Psoas muscle (tissue), 8 donors: ENCODE results near the gene ELN. TPM values are rescaled to one million over a fixed set of nuclear protein-coding genes. Genes with fewer than 3 reads are reported as not detected.

Experiments
- ATAC-seq, 4 donors: fragments of 200-7000 bp; cut with Tn5 transposase; one replicate each; pipeline ENCODE4 v1.9.1; 2020; ENCODE audit warnings: moderate library complexity in 3 of 4, mild to moderate bottlenecking in 2 of 4
- DNase-seq, 2 donors: peaks; one replicate each; pipeline ENCODE4 v3.0.0-alpha.2; 2020
- H3K27ac ChIP-seq: fragments of 200-600 bp; one replicate; pipeline ENCODE4 v1.8.0; 2022
- H3K27me3 ChIP-seq, 3 donors: fragments of 200-600 bp in 1 of 3; one replicate each; pipeline versions ENCODE4 v1.6.1 to v1.8.0; 2013 to 2022; ENCODE audit warnings: low read length in 2 of 3, mild to moderate bottlenecking in 2 of 3, moderate library complexity in 1 of 3; ENCODE audit not compliant: insufficient read depth in 3 of 3
- H3K36me3 ChIP-seq, 2 donors: fragments of 200-600 bp in 1 of 2; one replicate each; pipeline versions ENCODE4 v1.6.1 to v1.8.0; 2013 to 2022; ENCODE audit warnings: low read depth in 1 of 2, mild to moderate bottlenecking in 1 of 2, moderate library complexity in 1 of 2; ENCODE audit not compliant: insufficient read depth in 1 of 2
- H3K4me1 ChIP-seq: fragments of 200-600 bp; one replicate; pipeline ENCODE4 v1.8.0; 2022
- H3K4me3 ChIP-seq: fragments of 200-600 bp; one replicate; pipeline ENCODE4 v1.8.0; 2022; ENCODE audit warnings: mild to moderate bottlenecking
- H3K9me3 ChIP-seq: fragments of 200-600 bp; one replicate; pipeline ENCODE4 v1.8.0; 2022
- CTCF ChIP-seq: fragments of 200-600 bp; IDR thresholded peaks from one replicate; pipeline ENCODE4 v1.8.0; 2022; ENCODE audit warnings: antibody characterized with exemption
- WGBS, 3 donors: extraction: QIAGEN DNeasy Blood & Tissue Kit; methylation state at CpG; one replicate each; pipeline versions ENCODE4 v1.1.6 to v1.1.7; 2013; 5-methylcytosine and 5-hydroxymethylcytosine counted together
- intact Hi-C, 2 donors: fragments of 100-400 bp; cut with DNase I; formaldehyde crosslinking; loops; one replicate each; pipeline versions ENCODE4 v1.11.0 to v1.14.2; 2022
- polyA plus RNA-seq, 3 donors: library from polyadenylated mRNA; stranded (reverse); fragments of 200-250 nt; gene quantifications; one replicate each; pipeline ENCODE4 v1.2.3, GENCODE V29; 2013
- total RNA-seq, 4 donors: library from RNA; stranded (reverse); fragmentation: NEBNext Ultra II Directional in 2 of 4; extraction: Animal tissue kit (Norgen Biotek cat#: 25700) in 2 of 4; gene quantifications; one replicate each; pipeline versions ENCODE4 v1.2.1 to v1.2.4, GENCODE V29; 2021 to 2023
- donor health status: healthy with polysubstance abuse.
- donor health status: DM: no; HTN: no; CAD: no; lungs with moderate emphysema.
- donor health status: Bipolar disorder and iron deficiency.
- donor health status: healthy.
- donor health status: DM: yes; HTN: yes; CAD: no.
- donor health status: DM: no; HTN: no; CAD: no.
- donor health status: DM: no; HTN: no; CAD: no.
- donor health status: DM: yes; HTN: yes; CAD: no.

The ELN gene
- total and polyA plus RNA-seq, 7 donors = 10.6 to 41.1 (median 16.3) TPM

- DNase-seq = peak; percentile 49 to 61
Observed at GRCh38 chr7:74083928-74084721, 56.2 kb downstream of the ELN start.

GRCh38 chr7:74084722-74085578, 57.0 kb downstream of the ELN start:
- no peak for TF ChIP-seq CTCF
- H3K4me1 ChIP-seq = peaks cover 26% of the 10 kb centered on the region
- ATAC-seq = peak; percentile 21 to 81 (median 45)
- peak overlapping the region; percentile 85 for H3K4me3 ChIP-seq
- no peaks in the 10 kb centered on the region for H3K27me3 ChIP-seq
- intact Hi-C loops = no loop called here
- H3K27ac ChIP-seq = peak overlapping the region; percentile 94
- H3K36me3 ChIP-seq = peaks cover 0 to 43% of the 10 kb centered on the region in 2 donors
- DNase-seq = peak; percentile 36 to 52
- no peaks in the 10 kb centered on the region for H3K9me3 ChIP-seq
- WGBS, 3 donors = 49 to 77% (median 51%) methylated on average over 6 of the region's 6 CpGs

More at GRCh38 chr7:74083928-74084721, 56.2 kb downstream of the ELN start:
- Histone ChIP-seq H3K36me3 (peaks cover 0 to 38% of the 10 kb centered on the region in 2 donors), H3K4me1 (peaks cover 27% of the 10 kb centered on the region), H3K4me3 (peak overlapping the region; percentile 85), H3K9me3 (no peaks in the 10 kb centered on the region), H3K27ac (peak overlapping the region; percentile 94), H3K27me3 (no peaks in the 10 kb centered on the region)
- ATAC-seq = peak; percentile 60 to 67 (median 64)
- WGBS, 3 donors = 2 to 11% (median 4%) methylated on average over 32 to 61 of the region's 61 CpGs
- intact Hi-C loops = no loop called here
- TF ChIP-seq CTCF = no peak

- Histone ChIP-seq H3K4me3 (no peak overlapping the region), H3K4me1 (peaks cover 33% of the 10 kb centered on the region), H3K27ac (no peak overlapping the region), H3K27me3 (no peaks in the 10 kb centered on the region), H3K36me3 (peaks cover 0 to 62% of the 10 kb centered on the region in 2 donors), H3K9me3 (no peaks in the 10 kb centered on the region)
- intact Hi-C loops = no loop called here
- DNase-seq (no peak), ATAC-seq (no peak)
- 92 to 96% (median 94%) methylated on average over 10 of the region's 10 CpGs for WGBS, 3 donors
- TF ChIP-seq CTCF = no peak
Observed at GRCh38 chr7:74087791-74088453, 59.9 kb downstream of the ELN start.

GRCh38 chr7:74092321-74092963, 64.5 kb downstream of the ELN start:
- H3K4me3 ChIP-seq = no peak overlapping the region
- ATAC-seq = peak in 1 of 4 donors; percentile 36
- peaks cover 0 to 58% of the 10 kb centered on the region in 2 donors for H3K36me3 ChIP-seq
- H3K4me1 ChIP-seq = peaks cover 22% of the 10 kb centered on the region
- H3K9me3 ChIP-seq = no peaks in the 10 kb centered on the region
- no peak for TF ChIP-seq CTCF
- H3K27me3 ChIP-seq = no peaks in the 10 kb centered on the region
- intact Hi-C loops = no loop called here
- H3K27ac ChIP-seq = peak overlapping the region; percentile 62
- DNase-seq = peak; percentile 38 to 66
- 53 to 62% (median 58%) methylated on average over 13 of the region's 13 CpGs for WGBS, 3 donors
